ENCODE results near the gene RBBP5.

The RBBP5 gene

GRCh38 chr1:205152505-205152904, 30.7 kb upstream of the RBBP5 start:
- no peaks in the 10 kb centered on the region for H3K4me1 ChIP-seq (ENCODE audit: low read length)
- H4K20me1 ChIP-seq (ENCODE audit: insufficient read depth, low read length) = no peaks in the 10 kb centered on the region
- H3K27ac ChIP-seq (ENCODE audit: low read length) = no peak overlapping the region
- no peaks in the 10 kb centered on the region for H3K79me2 ChIP-seq (ENCODE audit: low read length)
- no peak overlapping the region for H3K4me3 ChIP-seq (ENCODE audit: low read length)
- peaks cover 17% of the 10 kb centered on the region for H3K9me3 ChIP-seq (ENCODE audit: insufficient read depth, low read length)
- H3K9ac ChIP-seq (ENCODE audit: low read length) = no peak overlapping the region
- no peak overlapping the region for H2AFZ ChIP-seq (ENCODE audit: low read depth, low read length)
- no peaks in the 10 kb centered on the region for H3K27me3 ChIP-seq (ENCODE audit: low read depth, low read length)
- TF ChIP-seq CTCF (IDR thresholded peaks at IDR 0.05; ENCODE audit: low read depth, low read length) (no peak), EZH2phosphoT487 (IDR thresholded peaks at IDR 0.05; ENCODE audit: low read depth) (no peak)
- H3K36me3 ChIP-seq (replicated peaks; ENCODE audit: low read depth, low read length) = peaks cover 41% of the 10 kb centered on the region
- no peak overlapping the region for H3K4me2 ChIP-seq (ENCODE audit: low read length)

DNA sequence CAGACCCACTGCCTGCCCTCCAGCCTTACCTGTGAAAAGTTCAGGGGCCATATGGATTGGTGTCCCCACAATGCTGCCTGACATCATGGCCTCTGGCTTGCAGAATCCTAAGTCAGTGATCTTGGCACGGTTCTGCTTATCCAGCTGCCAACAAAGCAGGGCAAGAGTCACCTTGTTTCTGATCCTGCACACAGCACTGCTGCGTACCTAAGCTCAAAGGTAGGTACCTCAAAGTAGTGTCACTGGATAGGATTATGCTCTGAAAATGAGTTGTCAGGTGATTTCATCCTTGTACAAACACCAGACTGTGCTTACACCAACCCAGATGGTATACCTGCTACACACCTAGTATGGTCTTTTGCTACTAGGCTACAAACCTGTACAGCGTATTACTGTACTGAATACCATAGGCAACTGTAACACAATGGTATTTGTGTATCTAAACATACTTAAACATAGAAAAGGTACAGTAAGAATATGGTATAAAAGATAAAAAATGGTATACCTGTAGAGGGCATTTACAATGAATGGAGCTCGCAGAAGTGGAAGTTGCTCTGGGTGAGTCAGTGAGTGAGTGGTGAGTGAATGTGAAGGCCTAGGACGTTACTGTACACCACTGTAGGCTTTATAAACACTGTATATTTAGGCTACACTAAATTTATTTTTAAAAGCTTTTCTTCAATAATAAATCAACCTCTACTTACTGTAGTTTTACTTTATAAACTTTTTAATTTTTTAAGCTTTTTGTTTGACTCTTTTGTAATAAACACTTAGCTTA, 29.1 kb upstream of the RBBP5 start:
- Histone ChIP-seq H3K9ac (ENCODE audit: low read length) (no peak overlapping the region), H3K36me3 (replicated peaks; ENCODE audit: low read depth, low read length) (peaks cover 34% of the 10 kb centered on the region)

DNA sequence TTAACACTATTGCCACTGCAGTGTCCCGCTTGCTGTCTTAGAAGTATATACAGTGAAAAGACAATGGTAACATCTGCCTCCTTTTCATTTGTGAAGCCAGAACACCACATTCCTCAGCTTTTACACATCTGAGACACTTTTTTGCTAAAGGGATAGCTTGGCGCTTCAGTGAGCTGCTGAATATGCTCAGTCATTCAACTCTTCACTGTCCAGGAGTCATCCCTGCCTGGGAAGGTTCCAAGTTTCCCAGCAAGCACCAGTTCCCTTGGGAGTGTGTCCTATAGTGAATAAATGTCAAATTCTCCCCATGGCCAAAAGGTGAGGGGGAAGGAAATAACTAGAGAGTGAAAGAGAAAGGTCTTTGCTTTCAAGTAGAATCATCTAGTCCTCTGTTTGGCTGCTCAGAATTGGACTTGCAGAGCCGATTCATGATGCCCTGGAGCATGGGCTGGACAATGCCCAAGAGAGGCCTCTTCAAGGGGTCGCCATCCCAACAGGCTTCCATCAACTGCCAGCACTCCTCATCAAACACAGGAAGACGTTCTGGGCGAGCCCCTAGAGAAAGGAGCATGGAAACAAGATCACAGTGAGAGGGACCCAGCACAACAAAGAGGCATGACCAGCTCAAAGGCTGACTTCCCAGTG, 25.5 kb upstream of the RBBP5 start:
- Histone ChIP-seq H4K20me1 (ENCODE audit: insufficient read depth, low read length) (no peaks in the 10 kb centered on the region), H3K9me3 (ENCODE audit: insufficient read depth, low read length) (no peaks in the 10 kb centered on the region), H3K4me1 (ENCODE audit: low read length) (peaks cover 9% of the 10 kb centered on the region), H3K36me3 (replicated peaks; ENCODE audit: low read depth, low read length) (peaks cover 17% of the 10 kb centered on the region), H3K9ac (ENCODE audit: low read length) (no peak overlapping the region), H2AFZ (ENCODE audit: low read depth, low read length) (no peak overlapping the region), H3K79me2 (ENCODE audit: low read length) (no peaks in the 10 kb centered on the region), H3K27me3 (ENCODE audit: low read depth, low read length) (no peaks in the 10 kb centered on the region), H3K4me2 (ENCODE audit: low read length) (no peak overlapping the region), H3K27ac (ENCODE audit: low read length) (no peak overlapping the region), H3K4me3 (ENCODE audit: low read length) (no peak overlapping the region)
- TF ChIP-seq EZH2phosphoT487 (IDR thresholded peaks at IDR 0.05; ENCODE audit: low read depth) (no peak), CTCF (IDR thresholded peaks at IDR 0.05; ENCODE audit: low read depth, low read length) (no peak)

More for the DNA sequence above, 29.1 kb upstream of the RBBP5 start:
- Histone ChIP-seq H3K27ac (ENCODE audit: low read length) (no peak overlapping the region), H3K4me1 (ENCODE audit: low read length) (no peaks in the 10 kb centered on the region), H3K9me3 (ENCODE audit: insufficient read depth, low read length) (peaks cover 3% of the 10 kb centered on the region), H3K4me2 (ENCODE audit: low read length) (no peak overlapping the region), H3K79me2 (ENCODE audit: low read length) (no peaks in the 10 kb centered on the region), H3K4me3 (ENCODE audit: low read length) (no peak overlapping the region), H2AFZ (ENCODE audit: low read depth, low read length) (no peak overlapping the region), H4K20me1 (ENCODE audit: insufficient read depth, low read length) (no peaks in the 10 kb centered on the region), H3K27me3 (ENCODE audit: low read depth, low read length) (no peaks in the 10 kb centered on the region)
- TF ChIP-seq CTCF (IDR thresholded peaks at IDR 0.05; ENCODE audit: low read depth, low read length) (no peak), EZH2phosphoT487 (IDR thresholded peaks at IDR 0.05; ENCODE audit: low read depth) (no peak)

DNA sequence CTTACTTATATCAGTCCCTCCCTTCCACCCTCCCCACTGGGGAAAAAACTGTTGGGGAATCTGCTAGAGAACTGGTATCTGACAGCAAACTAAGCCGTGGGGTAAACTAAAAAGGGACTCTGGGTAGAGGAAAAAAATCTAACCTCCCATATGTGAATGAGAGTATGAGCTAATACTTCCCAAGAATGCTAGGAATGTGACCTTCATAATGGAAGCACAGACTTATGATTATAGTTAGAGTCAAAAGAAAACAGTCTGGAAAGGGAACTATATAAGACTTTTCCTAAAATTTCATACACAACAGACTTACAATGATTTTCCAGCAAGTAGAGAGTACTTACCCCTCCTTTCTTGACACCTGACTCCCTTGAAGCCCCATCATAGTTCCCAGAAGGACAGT, 23.0 kb upstream of the RBBP5 start:
- H3K36me3 ChIP-seq (replicated peaks; ENCODE audit: low read depth, low read length) = peaks cover 9% of the 10 kb centered on the region
- H3K27ac ChIP-seq (ENCODE audit: low read length) = no peak overlapping the region
- no peaks in the 10 kb centered on the region for H3K27me3 ChIP-seq (ENCODE audit: low read depth, low read length)

More for the DNA sequence above, 23.0 kb upstream of the RBBP5 start:
- H3K9me3 ChIP-seq (ENCODE audit: insufficient read depth, low read length) = no peaks in the 10 kb centered on the region
- no peak overlapping the region for H3K4me3 ChIP-seq (ENCODE audit: low read length)
- H3K9ac ChIP-seq (ENCODE audit: low read length) = no peak overlapping the region
- H3K79me2 ChIP-seq (ENCODE audit: low read length) = no peaks in the 10 kb centered on the region
- H3K4me2 ChIP-seq (ENCODE audit: low read length) = no peak overlapping the region
- peaks cover 20% of the 10 kb centered on the region for H3K4me1 ChIP-seq (ENCODE audit: low read length)
- no peak overlapping the region for H2AFZ ChIP-seq (ENCODE audit: low read depth, low read length)
- no peaks in the 10 kb centered on the region for H4K20me1 ChIP-seq (ENCODE audit: insufficient read depth, low read length)
- TF ChIP-seq EZH2phosphoT487 (IDR thresholded peaks at IDR 0.05; ENCODE audit: low read depth) (no peak), CTCF (IDR thresholded peaks at IDR 0.05; ENCODE audit: low read depth, low read length) (no peak)
